ENCODE measurements around the gene INS.

The INS gene

DNA sequence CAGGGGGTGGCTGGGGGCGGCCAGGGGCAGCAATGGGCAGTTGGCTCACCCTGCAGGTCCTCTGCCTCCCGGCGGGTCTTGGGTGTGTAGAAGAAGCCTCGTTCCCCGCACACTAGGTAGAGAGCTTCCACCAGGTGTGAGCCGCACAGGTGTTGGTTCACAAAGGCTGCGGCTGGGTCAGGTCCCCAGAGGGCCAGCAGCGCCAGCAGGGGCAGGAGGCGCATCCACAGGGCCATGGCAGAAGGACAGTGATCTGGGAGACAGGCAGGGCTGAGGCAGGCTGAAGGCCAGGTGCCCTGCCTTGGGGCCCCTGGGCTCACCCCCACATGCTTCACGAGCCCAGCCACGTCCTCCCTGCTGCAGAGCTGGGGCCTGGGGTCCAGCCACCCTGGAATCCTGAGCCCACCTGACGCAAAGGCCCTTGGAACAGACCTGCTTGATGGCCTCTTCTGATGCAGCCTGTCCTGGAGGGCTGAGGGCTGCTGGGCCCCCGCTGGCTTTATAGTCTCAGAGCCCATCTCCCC lies at the start of gene INS:
INS (minus strand) TSS at position 474 of the 524 bp plus-strand sequence; CDS start at position 236, 238 bp downstream.
- H3K9ac ChIP-seq (ENCODE audit: low read depth, low read length): no peak within 1 kb of the TSS
- no peaks in the 10 kb centered on the region for H3K9me3 ChIP-seq (ENCODE audit: control insufficient read depth, insufficient read depth, low read length)
- H3K4me1 ChIP-seq (ENCODE audit: insufficient read depth, low read length): no peaks in the 10 kb centered on the region
- no peaks in the 10 kb centered on the region for H3K36me3 ChIP-seq (ENCODE audit: insufficient read depth, low read length)

DNA sequence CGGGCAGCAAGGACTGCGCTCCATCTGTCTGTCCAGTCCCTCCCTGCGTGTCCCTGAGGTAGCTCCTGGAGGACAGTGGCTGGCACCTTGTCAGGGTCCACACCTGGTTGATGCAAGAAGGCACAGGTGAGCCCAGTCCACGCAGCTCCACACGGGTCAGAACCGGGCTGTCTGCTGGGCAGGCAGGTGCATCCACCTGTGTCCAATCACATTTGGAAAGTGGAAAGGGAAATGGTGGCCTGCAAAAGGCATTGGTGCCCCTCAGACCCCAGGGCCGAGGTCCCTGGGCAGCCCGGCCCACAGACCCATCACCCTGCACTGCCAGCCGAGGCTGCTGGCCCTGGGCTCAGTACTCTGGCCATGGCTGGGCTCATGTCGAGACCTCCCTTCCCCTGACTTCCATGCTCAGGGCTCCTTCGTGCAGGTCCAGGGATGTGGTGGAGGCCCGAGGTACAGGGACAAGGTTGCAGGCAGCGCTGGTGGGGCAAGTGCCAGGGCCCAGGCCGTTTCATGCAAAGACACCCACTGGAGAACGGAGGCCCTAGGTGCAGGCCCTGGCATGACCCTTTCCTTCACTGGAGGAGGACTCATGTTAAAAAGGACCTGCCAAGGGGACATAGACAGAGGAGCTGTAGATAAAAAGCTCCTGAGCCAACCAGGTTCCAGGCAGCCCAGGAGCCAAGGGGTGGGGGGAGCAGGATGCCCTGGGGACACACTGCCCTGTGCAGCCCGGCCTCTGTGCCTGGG lies 49.5 kb upstream of the INS start:
- 0 out of 2 replicates have a peak, but pooled peaks cover 2% of the 10 kb centered on the region for H3K9me3 ChIP-seq (ENCODE audit: control insufficient read depth, insufficient read depth, low read length)
- no peak overlapping the region for H3K9ac ChIP-seq (ENCODE audit: low read depth, low read length)
- no peaks in the 10 kb centered on the region for H3K36me3 ChIP-seq (ENCODE audit: insufficient read depth, low read length)
- peaks cover 13% of the 10 kb centered on the region; the same call in 1 of the 2 replicates for H3K4me1 ChIP-seq (ENCODE audit: insufficient read depth, low read length)

DNA sequence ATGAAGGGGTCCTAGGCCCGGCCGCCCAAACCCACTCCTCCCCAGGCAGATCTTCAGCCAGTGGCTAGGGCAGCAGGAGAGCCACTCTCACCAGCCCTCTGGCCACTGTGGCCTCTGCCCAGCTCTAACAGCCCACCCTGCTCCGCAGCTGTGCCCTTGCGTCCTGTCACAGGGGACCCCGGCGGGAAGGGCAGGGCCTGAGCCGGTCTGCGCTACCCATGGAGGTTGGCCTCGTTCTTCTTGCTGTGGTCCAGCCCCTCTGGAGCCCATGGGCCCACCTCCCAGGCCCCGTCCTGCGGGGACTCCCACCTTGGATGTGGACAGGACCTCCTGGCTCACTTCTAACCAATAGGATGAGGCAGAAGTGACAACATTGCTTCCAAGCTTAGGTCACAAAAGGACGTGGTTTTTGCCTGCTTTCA lies 48.9 kb upstream of the INS start:
- Histone ChIP-seq H3K4me1 (ENCODE audit: insufficient read depth, low read length) (peaks cover 13% of the 10 kb centered on the region; the same call in 1 of the 2 replicates), H3K9me3 (ENCODE audit: control insufficient read depth, insufficient read depth, low read length) (0 out of 2 replicates have a peak, but pooled peaks cover 2% of the 10 kb centered on the region), H3K36me3 (ENCODE audit: insufficient read depth, low read length) (no peaks in the 10 kb centered on the region), H3K9ac (ENCODE audit: low read depth, low read length) (no peak overlapping the region)

DNA sequence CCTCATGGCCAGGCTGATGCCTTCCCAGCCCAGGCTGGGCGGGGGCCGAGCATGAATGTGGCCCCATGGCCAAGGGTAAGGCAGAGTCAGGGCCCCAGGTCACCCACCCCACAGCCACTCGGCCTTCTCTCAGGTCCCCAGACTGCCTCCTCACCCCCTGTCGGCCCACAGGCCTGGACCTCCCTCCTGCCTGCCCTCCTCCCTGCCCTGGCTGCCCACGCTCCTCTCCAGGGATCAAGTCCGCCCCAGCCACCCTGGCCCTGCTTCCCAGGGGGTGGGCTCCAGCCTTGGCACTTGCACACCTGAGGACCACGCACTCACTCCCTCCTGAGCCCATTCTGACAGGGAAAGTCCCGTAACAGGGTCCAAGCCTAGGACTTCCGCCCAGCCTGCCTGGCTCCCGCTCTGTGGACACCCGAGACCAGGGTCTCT lies 48.4 kb upstream of the INS start:
- Histone ChIP-seq H3K9me3 (ENCODE audit: control insufficient read depth, insufficient read depth, low read length) (0 out of 2 replicates have a peak, but pooled peaks cover 2% of the 10 kb centered on the region), H3K36me3 (ENCODE audit: insufficient read depth, low read length) (no peaks in the 10 kb centered on the region), H3K9ac (ENCODE audit: low read depth, low read length) (no peak overlapping the region), H3K4me1 (ENCODE audit: insufficient read depth, low read length) (peaks cover 13% of the 10 kb centered on the region; the same call in 1 of the 2 replicates)

DNA sequence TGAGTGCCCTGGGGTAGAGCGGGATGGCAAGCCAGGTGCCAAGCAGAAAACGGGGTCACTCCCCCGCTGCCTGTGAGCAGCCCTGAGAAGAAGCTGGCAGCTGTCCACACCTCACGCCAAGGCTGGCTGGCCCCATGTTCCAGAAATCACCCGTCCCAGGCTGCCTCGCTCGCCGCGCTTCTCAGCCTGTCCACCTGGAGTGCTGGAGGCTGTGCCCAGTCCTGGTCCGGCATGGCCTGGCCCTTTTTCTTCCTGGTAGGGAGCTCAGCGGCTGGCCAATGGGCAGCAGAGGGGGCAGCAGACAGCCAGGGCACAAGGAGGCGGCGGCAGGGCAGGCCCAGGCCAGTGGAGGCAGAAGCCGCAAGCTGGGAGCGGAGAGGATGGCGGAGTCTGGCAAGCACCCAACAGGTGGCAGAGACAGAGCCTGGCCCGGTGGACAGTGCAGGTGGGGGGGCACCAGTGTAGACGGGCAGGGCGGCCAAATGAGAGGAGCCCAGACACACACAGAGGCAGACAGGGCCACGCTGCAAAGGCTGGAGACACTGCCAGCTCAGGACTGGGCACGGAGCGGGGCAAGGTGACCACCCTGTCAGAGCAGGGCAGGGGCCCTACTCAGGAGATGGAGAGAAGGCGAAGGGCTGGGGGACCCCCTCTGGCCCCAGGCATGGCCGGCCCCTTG lies 47.8 kb upstream of the INS start:
- Histone ChIP-seq H3K9ac (ENCODE audit: low read depth, low read length) (no peak overlapping the region), H3K36me3 (ENCODE audit: insufficient read depth, low read length) (no peaks in the 10 kb centered on the region), H3K4me1 (ENCODE audit: insufficient read depth, low read length) (peaks cover 10% of the 10 kb centered on the region; the same call in 1 of the 2 replicates), H3K9me3 (ENCODE audit: control insufficient read depth, insufficient read depth, low read length) (0 out of 2 replicates have a peak, but pooled peaks cover 2% of the 10 kb centered on the region)

DNA sequence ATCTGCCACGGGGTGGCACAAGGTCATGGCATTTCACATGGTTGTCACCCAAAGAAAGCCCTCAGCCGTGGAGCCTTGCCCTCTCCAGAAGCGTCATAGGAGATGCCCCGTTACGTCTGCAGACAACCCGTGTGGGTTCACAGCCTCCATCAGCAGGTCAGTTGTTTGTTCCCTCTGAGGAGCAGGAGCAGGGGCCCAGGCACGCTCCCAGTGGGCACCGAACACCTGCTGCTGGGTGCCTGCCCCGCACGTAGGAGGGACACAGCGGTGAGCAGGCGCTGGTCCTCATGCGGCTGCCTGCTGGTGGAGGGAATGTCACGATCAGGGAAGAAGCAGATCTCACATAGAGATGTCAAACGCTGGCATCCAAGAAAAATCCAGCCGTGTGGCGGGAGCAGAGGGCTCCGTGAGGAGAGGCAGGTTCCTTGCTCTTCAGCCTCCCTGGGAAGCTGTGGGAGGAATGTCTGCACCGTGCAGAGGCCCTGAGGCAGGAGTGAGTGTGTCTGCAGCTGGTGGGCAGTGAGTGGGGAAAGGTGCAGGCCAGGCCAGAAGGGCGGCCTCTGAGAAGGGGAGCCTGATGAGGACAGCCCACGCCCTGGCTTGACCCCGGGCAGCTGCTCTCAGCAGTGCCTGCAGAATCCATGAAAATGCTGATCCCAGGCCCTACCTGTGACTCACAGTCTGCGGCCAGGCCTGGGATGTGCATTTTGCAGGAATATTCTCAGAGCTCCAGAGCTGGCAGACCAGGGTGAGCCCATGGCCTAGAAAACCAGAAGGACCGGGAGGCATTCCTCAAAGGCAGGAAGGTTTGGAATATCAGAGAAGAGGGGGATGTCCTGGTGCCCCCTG lies 47.0 kb upstream of the INS start:
- Histone ChIP-seq H3K9me3 (ENCODE audit: control insufficient read depth, insufficient read depth, low read length) (0 out of 2 replicates have a peak, but pooled peaks cover 2% of the 10 kb centered on the region), H3K36me3 (ENCODE audit: insufficient read depth, low read length) (no peaks in the 10 kb centered on the region), H3K4me1 (ENCODE audit: insufficient read depth, low read length) (0 out of 2 replicates have a peak, but pooled peaks cover 4% of the 10 kb centered on the region), H3K9ac (ENCODE audit: low read depth, low read length) (no peak overlapping the region)

DNA sequence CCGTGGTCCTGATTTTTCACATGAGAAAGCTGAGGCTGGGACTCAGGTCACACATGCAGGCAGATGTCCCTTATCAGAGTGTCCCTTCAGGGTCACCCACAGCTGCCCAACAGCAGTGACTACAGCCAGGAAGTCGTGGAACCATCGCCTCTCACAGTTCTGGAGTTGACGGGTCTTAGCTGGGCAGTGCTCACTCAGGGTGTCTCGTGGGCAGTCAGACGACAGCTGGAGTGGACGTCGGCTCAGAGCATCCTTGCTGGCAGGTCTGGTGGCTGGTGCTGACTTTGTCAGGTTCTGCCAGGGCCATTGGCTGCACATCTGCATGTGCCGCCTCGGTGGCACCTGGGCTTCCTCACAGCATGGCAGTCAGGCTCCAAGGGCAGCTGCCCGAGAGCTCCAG lies 46.2 kb upstream of the INS start:
- Histone ChIP-seq H3K36me3 (ENCODE audit: insufficient read depth, low read length) (no peaks in the 10 kb centered on the region), H3K9ac (ENCODE audit: low read depth, low read length) (no peak overlapping the region), H3K4me1 (ENCODE audit: insufficient read depth, low read length) (no peaks in the 10 kb centered on the region), H3K9me3 (ENCODE audit: control insufficient read depth, insufficient read depth, low read length) (0 out of 2 replicates have a peak, but pooled peaks cover 2% of the 10 kb centered on the region)

DNA sequence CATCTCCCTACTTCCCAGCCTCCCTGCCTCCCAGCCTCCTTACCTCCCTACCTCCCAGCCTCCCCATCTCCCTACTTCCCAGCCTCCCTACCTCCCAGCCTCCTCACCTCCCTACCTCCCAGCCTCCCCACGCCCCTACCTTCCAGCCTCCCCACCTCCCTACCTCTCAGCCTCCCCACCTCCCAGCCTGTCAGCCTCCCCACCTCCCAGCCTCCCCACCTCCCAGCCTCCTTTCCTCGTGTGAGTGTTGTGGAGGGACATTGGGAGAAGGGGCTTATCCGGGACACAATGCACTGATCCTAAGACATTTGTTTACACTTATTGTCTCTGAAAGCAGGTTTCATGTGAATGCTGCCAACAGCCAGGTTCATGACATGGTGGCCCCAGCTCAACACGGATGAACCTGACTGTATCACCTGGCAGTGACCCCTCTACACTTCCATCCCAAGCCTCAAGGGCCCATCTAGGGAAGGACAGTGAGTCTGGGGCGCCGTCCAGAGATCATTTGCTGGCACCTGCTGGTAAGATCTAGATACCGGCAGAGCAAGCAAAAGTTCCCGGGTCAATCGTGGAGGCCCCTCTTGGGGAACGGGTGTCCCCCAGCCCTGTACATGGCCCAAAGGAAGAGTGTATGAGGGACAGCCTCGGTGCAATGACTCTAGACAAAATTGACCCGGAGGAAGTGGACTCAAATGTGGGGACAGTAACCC lies 45.1 kb upstream of the INS start:
- no peak overlapping the region for H3K9ac ChIP-seq (ENCODE audit: low read depth, low read length)
- no peaks in the 10 kb centered on the region for H3K36me3 ChIP-seq (ENCODE audit: insufficient read depth, low read length)
- 0 out of 2 replicates have a peak, but pooled peaks cover 2% of the 10 kb centered on the region for H3K9me3 ChIP-seq (ENCODE audit: control insufficient read depth, insufficient read depth, low read length)
- no peaks in the 10 kb centered on the region for H3K4me1 ChIP-seq (ENCODE audit: insufficient read depth, low read length)

DNA sequence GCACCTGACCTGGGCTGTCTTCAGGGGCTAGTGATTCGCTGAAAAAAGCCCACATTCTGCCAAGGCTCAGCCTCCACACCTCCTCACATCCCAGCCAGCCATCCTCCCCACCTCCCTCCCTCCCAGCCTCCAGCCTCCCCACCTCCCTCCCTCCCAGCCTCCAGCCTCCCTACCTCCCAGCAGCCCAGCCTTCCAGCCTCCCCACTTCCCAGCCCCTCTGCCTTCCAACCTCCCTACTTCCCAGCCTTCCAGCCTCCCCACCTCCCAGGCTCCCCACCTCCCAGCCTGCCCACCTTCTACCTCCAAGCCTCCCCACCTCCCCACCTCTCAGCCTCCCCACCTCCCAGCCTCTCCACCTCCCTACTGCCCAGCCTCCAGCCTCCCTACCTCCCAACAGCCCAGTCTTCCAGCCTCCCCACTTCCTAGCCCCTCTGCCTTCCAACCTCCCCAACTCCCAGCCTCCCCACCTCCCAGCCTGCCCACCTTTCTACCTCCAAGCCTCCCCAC lies 44.3 kb upstream of the INS start:
- Histone ChIP-seq H3K4me1 (ENCODE audit: insufficient read depth, low read length) (no peaks in the 10 kb centered on the region), H3K9me3 (ENCODE audit: control insufficient read depth, insufficient read depth, low read length) (0 out of 2 replicates have a peak, but pooled peaks cover 2% of the 10 kb centered on the region), H3K36me3 (ENCODE audit: insufficient read depth, low read length) (no peaks in the 10 kb centered on the region), H3K9ac (ENCODE audit: low read depth, low read length) (no peak overlapping the region)

DNA sequence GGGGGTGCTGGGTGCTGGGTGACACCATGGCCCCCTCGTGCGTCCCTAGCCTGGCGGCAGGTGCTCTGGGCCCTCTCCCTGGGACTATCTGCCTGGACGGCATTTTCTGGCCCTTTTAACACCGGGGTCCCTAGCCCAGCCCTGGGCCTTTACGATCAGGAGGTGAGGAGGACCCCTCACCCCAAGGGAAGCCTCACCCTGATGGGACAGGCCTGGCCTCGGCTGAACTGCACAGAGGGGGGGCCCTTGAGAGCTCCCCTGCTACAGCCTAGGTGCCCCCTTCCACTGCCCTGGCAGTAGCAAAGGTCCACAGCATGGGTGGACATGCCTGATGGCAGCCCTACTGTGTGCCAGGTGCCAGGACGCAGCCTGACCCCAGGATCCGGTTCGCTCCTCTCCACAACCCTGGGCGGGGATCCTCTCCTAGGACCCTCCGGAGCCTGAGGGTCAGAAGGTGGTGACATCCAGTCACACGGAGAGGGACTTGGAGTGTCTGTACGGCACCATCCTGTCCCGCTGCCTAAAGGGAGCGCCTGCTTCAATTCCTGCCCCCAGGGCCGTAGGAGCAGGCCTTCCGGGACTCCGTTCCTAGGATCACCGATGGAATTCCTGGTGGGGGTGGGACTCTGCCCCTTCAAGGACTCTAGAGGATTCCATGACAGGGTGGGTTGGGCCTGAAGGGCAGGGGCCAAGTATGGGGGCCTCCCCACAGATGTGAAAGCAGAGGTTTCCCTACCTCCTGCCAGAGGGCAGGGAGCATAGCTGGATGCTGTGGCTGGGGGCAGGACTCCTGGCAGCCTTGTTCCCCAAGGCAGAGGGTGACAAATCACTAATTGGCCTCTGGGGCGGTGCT lies 43.6 kb upstream of the INS start:
- Histone ChIP-seq H3K9ac (ENCODE audit: low read depth, low read length) (no peak overlapping the region), H3K36me3 (ENCODE audit: insufficient read depth, low read length) (no peaks in the 10 kb centered on the region)

DNA sequence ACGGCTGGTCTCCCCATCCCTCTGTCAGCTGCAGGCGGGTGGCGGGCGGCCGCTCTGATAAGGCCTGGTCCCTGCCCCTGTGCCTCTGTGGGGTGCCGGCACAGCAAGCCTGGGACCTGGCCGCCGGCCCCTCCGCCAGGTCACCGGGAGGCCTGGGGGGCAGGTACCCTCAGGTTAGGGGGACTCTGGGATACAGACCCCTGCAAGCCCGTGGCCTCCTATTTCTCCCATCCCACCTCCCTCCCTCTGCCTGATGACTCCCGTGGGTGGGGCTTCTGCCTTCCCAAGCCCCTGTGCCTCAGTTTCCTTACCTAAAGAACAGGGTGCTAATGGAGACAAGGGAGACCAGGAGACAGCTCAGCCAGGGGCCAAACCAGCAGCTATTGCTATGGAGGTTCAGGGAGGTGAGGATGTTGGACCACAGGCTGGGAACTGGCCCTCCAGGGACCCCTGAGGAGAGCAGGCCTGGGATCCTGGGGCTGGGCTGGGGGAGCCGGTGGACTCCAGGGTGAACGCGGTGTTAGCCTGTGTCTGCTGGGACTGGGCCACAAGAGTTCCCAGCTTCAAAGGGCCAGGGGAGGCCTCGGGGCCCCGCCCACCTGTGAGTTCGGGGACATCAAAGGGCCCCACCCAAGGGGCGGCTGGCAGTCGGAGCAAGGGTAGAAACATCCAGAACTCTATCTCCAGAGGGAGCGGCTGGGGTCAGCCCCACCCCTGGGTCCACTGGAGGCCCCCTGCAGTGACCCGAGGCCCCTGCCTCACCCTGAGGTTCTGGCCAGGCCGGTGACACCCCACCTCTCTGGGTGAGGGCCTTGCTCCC lies 42.6 kb upstream of the INS start:
- no peaks in the 10 kb centered on the region for H3K36me3 ChIP-seq (ENCODE audit: insufficient read depth, low read length)
- no peaks in the 10 kb centered on the region for H3K4me1 ChIP-seq (ENCODE audit: insufficient read depth, low read length)
- H3K9ac ChIP-seq (ENCODE audit: low read depth, low read length): no peak overlapping the region
- H3K9me3 ChIP-seq (ENCODE audit: control insufficient read depth, insufficient read depth, low read length): 0 out of 2 replicates have a peak, but pooled peaks cover 2% of the 10 kb centered on the region

More for the DNA sequence above, 43.6 kb upstream of the INS start:
- H3K4me1 ChIP-seq (ENCODE audit: insufficient read depth, low read length): no peaks in the 10 kb centered on the region
- H3K9me3 ChIP-seq (ENCODE audit: control insufficient read depth, insufficient read depth, low read length): 0 out of 2 replicates have a peak, but pooled peaks cover 2% of the 10 kb centered on the region

DNA sequence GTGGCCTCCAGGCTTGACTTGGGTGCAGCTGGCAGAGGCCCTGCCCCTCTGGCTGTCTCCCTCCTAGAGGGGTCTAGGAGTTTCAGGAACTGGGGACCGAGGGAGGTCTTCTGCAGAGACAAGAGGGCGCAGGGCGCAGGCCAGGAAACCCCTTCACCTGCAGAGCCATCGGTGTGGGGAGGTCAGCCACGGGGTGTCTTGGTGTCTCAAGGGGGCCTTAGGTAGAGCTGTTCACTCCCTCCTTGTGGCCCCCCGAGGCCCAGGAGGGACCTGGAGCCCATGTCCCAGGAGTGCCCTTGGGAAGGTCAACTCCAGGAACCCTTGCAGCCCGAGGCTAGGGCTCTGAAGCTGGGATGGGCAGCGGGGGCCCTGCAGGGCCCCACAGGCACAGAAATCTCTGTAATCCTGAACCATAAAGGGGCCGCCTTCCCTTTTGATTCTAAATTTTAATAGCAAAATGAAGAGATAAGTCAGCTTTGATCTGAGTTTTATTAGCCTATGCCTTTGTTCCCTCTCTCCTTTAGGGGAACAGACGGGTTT lies 42.0 kb upstream of the INS start:
- Histone ChIP-seq H3K9ac (ENCODE audit: low read depth, low read length) (no peak overlapping the region), H3K36me3 (ENCODE audit: insufficient read depth, low read length) (no peaks in the 10 kb centered on the region), H3K9me3 (ENCODE audit: control insufficient read depth, insufficient read depth, low read length) (0 out of 2 replicates have a peak, but pooled peaks cover 2% of the 10 kb centered on the region), H3K4me1 (ENCODE audit: insufficient read depth, low read length) (no peaks in the 10 kb centered on the region)

Measured in ES-I3 (cell line).